GM12875 (cell line): ENCODE data around the gene CD63.

Experiments
- H3K4me3 ChIP-seq: one replicate; pipeline ENCODE4 v1.5.1; 2011; ENCODE audit warnings: low read depth, low read length, control low read depth
- CTCF ChIP-seq: IDR thresholded peaks from 2 replicates; pipeline ENCODE4 v1.5.1; 2011; ENCODE audit warnings: low read depth, mild to moderate bottlenecking, control low read depth, inconsistent platforms, low read length, moderate library complexity, borderline replicate concordance; ENCODE audit not compliant: insufficient read depth

The CD63 gene

GRCh38 chr12:55725556-55725955 lies 3.3 kb downstream of the CD63 start:
- H3K4me3 ChIP-seq, result no peak overlapping the region
- no peak for TF ChIP-seq CTCF

GRCh38 chr12:55724940-55725309 lies 3.9 kb downstream of the CD63 start:
- no peak overlapping the region for H3K4me3 ChIP-seq
- no peak for TF ChIP-seq CTCF

- peak; percentile 80 for TF ChIP-seq CTCF
- H3K4me3 ChIP-seq, result no peak overlapping the region
Measured at GRCh38 chr12:55724226-55724939, 4.4 kb downstream of the CD63 start.

GRCh38 chr12:55723516-55724225 lies 5.1 kb downstream of the CD63 start:
- no peak overlapping the region for H3K4me3 ChIP-seq
- no peak for TF ChIP-seq CTCF

- no peak for TF ChIP-seq CTCF
- no peak overlapping the region for H3K4me3 ChIP-seq
Measured at GRCh38 chr12:55722948-55723347, 5.9 kb downstream of the CD63 start.

- H3K4me3 ChIP-seq, result no peak overlapping the region
Measured at GRCh38 chr12:55721601-55722213, 7.1 kb downstream of the CD63 start.

More at GRCh38 chr12:55721601-55722213, 7.1 kb downstream of the CD63 start:
- TF ChIP-seq CTCF, result no peak
